Type B pancreatic cell (in vitro differentiated cells): ENCODE measurements around the gene MFSD2A. TPM values are rescaled to one million over a fixed set of nuclear protein-coding genes. Genes with fewer than 3 reads are reported as not detected.

ENCODE experiments used
- DNase-seq: peaks from one replicate; pipeline ENCODE4 v3.0.0; 2021; ENCODE audit warnings: mixed read lengths; ENCODE audit not compliant: unreplicated experiment; ENCODE audit errors: extremely low spot score
- H3K27ac Mint-ChIP-seq: 2 replicates; pipeline ENCODE4 v1.8.0; 2021; ENCODE audit warnings: mild to moderate bottlenecking, mixed read lengths
- H3K27me3 Mint-ChIP-seq: 2 replicates; pipeline ENCODE4 v1.8.0; 2021; ENCODE audit warnings: mixed read lengths
- H3K36me3 Mint-ChIP-seq: 2 replicates; pipeline ENCODE4 v1.8.0; 2021; ENCODE audit warnings: mixed read lengths
- H3K4me1 Mint-ChIP-seq: one replicate; pipeline ENCODE4 v1.8.0; 2021; ENCODE audit warnings: mixed read lengths; ENCODE audit not compliant: unreplicated experiment
- H3K4me3 Mint-ChIP-seq: 2 replicates; pipeline ENCODE4 v1.8.0; 2021; ENCODE audit warnings: mild to moderate bottlenecking, mixed read lengths
- H3K9me3 Mint-ChIP-seq: 2 replicates; pipeline ENCODE4 v1.8.0; 2021; ENCODE audit warnings: mixed read lengths
- total RNA-seq: library from RNA; stranded (reverse); gene quantifications from 2 replicates; pipeline ENCODE4 v1.2.1, GENCODE V29; 2021; ENCODE audit warnings: low replicate concordance
- TF ChIP-seq, protein P1 (sequence below): fragments of 200-600 bp; sonication (generic); conservative IDR thresholded peaks from 2 replicates; pipeline ENCODE4 v1.5.0; 2021; ENCODE audit warnings: antibody characterized with exemption, mild to moderate bottlenecking

Gene MFSD2A
- total RNA-seq, 1 donor from 2014 or later = 6.1 TPM

DNA sequence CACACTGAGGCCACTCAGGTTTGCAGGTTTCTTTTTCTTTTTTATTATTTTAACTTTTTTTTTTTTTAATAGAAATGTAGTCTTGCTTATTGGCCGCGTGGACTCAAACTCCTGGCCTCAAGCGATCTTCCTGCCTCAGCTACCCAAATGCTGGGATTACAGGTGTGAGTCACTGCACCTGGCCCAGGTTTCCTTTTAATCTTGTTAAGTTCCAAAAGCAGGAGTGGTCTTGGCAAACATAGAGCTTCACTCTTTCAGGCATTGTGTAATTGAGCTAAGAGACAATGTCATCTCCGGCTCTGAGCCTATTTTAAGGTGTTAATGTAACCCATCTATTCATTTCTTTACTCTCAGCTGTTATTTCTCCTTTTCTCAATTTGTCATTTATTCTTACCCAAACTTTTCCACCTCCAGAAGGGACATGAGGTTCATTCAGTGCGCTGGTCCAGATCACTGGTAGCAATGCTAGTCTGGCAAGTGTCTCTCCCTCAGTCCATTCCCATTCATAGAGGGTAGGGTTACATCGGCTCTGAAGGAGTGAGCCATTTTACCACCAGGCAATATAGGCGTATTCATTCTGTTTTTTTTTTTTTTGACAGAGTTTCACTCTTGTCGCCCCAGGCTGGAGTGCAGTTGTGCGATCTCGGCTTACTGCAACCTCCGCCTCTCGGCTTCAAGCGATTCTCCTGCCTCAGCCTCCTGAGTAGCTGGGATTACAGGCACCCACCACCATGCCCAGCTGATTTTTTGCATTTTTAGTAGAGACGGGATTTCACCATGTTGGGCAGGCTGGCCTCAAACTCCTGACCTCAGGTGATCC, 11.3 kb upstream of the MFSD2A start:
- TF ChIP-seq, protein P1, sequence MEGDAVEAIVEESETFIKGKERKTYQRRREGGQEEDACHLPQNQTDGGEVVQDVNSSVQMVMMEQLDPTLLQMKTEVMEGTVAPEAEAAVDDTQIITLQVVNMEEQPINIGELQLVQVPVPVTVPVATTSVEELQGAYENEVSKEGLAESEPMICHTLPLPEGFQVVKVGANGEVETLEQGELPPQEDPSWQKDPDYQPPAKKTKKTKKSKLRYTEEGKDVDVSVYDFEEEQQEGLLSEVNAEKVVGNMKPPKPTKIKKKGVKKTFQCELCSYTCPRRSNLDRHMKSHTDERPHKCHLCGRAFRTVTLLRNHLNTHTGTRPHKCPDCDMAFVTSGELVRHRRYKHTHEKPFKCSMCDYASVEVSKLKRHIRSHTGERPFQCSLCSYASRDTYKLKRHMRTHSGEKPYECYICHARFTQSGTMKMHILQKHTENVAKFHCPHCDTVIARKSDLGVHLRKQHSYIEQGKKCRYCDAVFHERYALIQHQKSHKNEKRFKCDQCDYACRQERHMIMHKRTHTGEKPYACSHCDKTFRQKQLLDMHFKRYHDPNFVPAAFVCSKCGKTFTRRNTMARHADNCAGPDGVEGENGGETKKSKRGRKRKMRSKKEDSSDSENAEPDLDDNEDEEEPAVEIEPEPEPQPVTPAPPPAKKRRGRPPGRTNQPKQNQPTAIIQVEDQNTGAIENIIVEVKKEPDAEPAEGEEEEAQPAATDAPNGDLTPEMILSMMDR = no peak
- H3K27ac Mint-ChIP-seq = no peak overlapping the region
- no peaks in the 10 kb centered on the region for H3K9me3 Mint-ChIP-seq
- H3K4me3 Mint-ChIP-seq = no peak overlapping the region
- DNase-seq = no peak
- H3K4me1 Mint-ChIP-seq = no peaks in the 10 kb centered on the region
- H3K36me3 Mint-ChIP-seq = no peaks in the 10 kb centered on the region
- H3K27me3 Mint-ChIP-seq = peaks cover 13% of the 10 kb centered on the region

DNA sequence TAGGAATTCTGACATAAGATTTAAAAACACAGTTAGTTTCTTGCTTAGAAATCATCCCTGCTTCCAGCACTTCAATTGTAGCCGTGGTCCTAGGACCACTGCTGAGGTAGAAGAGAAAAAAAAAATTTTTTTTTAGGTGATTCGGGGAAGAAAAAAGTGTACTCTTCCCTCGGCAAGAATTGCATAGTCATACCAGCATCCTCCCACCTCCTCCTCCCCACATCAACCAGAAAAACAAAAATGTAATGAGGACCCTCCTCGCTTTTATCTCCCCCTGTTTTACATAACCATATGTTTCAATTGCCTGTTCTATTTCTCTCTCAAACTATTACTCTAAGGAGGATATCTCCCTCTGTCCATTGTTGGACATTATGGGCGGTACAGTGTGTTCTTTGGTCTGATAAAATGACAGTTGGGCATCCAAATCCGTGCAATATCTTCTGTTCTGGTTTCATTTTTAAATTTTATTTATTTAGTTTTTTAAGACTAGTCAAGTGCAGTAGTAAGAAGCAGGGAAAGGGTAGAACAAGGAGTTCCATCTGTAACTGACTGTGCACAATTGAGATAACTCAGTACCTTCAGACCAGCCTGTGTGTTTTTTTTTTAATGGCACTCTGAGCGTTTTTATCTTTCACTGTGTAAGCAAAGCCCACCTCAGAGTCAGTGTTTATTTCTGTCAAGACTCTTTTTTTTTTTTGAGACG, 10.4 kb upstream of the MFSD2A start:
- TF ChIP-seq, protein P1 = no peak
- Mint-ChIP-seq H3K4me3 (no peak overlapping the region), H3K27me3 (peaks cover 13% of the 10 kb centered on the region), H3K9me3 (no peaks in the 10 kb centered on the region), H3K36me3 (no peaks in the 10 kb centered on the region), H3K4me1 (no peaks in the 10 kb centered on the region), H3K27ac (no peak overlapping the region)
- no peak for DNase-seq

DNA sequence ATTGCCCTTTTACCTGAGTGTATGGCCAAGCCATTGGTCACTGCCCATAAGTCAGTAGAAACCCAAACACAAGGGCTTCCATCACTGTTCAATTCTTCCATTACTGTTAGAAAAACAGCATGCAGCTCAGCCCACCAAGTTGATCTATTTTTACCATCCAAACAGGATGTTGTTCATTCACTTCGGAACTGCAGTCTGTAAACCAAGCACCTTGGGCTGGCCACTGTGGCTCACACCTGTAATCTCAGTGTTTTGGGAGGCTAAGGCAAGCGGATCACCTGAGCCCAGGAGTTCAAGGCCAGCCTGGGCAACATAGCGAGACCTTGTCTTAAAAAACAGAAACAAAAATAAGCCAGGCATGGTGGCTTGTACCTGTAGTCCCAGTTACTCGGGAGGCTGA, 8.7 kb upstream of the MFSD2A start:
- TF ChIP-seq, protein P1 = no peak
- Mint-ChIP-seq H3K27ac (no peak overlapping the region), H3K36me3 (no peaks in the 10 kb centered on the region), H3K27me3 (peaks cover 13% of the 10 kb centered on the region), H3K9me3 (no peaks in the 10 kb centered on the region), H3K4me1 (no peaks in the 10 kb centered on the region), H3K4me3 (no peak overlapping the region)
- DNase-seq = no peak

DNA sequence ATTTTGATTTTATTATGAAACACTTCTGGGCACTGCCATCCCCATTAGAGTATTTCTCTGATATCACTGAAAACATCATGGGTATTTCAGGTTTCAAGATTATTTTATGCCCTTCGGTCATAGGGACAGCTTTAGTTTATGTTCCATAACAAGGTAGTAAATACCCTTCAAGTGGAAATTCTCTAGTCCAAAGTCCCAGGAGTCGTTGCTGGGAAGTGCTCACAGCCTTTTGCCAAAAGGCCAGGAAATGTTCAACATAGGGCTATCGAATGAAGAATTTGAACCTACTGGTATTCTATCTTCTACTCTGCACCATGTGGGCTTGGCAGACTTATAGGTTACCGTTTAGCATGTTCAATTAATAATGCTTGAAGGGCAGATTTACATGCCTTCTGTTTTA, 7.7 kb upstream of the MFSD2A start:
- Mint-ChIP-seq H3K9me3 (no peaks in the 10 kb centered on the region), H3K4me3 (no peak overlapping the region), H3K27ac (no peak overlapping the region), H3K36me3 (no peaks in the 10 kb centered on the region), H3K27me3 (peaks cover 6% of the 10 kb centered on the region), H3K4me1 (peaks cover under 1% of the 10 kb centered on the region)
- TF ChIP-seq, protein P1 = no peak
- DNase-seq = no peak

DNA sequence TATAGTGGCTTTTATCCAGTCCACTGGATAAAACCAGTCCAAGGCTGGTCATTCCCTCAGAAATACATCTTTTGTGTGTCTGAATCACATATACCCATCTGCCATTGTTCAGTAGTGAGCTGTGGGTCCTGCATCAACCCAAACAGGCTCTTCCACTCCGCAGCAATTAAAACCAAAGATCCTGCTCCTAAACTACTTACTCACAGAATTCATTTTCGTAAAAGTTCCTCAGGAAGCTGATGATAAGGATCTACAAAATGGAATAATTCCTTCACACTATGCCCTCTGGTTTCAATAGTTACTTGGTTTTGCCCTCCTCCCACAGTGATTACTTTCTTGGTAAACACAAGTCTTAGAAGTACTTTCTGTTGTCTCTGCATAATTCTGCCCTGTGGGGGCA, 5.1 kb upstream of the MFSD2A start:
- H3K4me1 Mint-ChIP-seq = peaks cover 10% of the 10 kb centered on the region
- H3K4me3 Mint-ChIP-seq = no peak overlapping the region
- H3K27ac Mint-ChIP-seq = no peak overlapping the region
- no peaks in the 10 kb centered on the region for H3K36me3 Mint-ChIP-seq
- H3K9me3 Mint-ChIP-seq = no peaks in the 10 kb centered on the region
- TF ChIP-seq, protein P1 = no peak
- no peak for DNase-seq
- peaks cover 8% of the 10 kb centered on the region for H3K27me3 Mint-ChIP-seq
